Transverse colon (tissue), 4 donors: Measurements from ENCODE around the gene HSPA2. TPM values are rescaled to one million over a fixed set of nuclear protein-coding genes. Genes with fewer than 3 reads are reported as not detected.

Experiments used
- DNase-seq: peaks from one replicate; pipeline ENCODE4 v3.0.0-alpha.2; 2019
- H3K27ac ChIP-seq, 4 donors: fragments of 200-600 bp; sonication (generic); 2 replicates each; pipeline ENCODE4 v1.5.1; 2016 to 2018; ENCODE audit warnings: inconsistent platforms in 4 of 4
- H3K27me3 ChIP-seq: fragments of 200-600 bp; sonication (generic); 2 replicates; pipeline ENCODE4 v1.5.1; 2017; ENCODE audit warnings: inconsistent platforms
- H3K36me3 ChIP-seq, 4 donors: fragments of 200-600 bp; sonication (generic); 2 replicates each; pipeline ENCODE4 v1.5.1; 2017 to 2019; ENCODE audit warnings: inconsistent platforms in 4 of 4
- H3K4me1 ChIP-seq, 4 donors: fragments of 200-600 bp; sonication (generic); 2 replicates each; pipeline ENCODE4 v1.5.1; 2017 to 2020; ENCODE audit warnings: inconsistent platforms in 4 of 4
- H3K4me3 ChIP-seq, 4 donors: fragments of 200-600 bp; sonication (generic); 1 replicate in 1 of 4; 2 replicates in 3 of 4; pipeline versions ENCODE4 v1.5.1 to v1.6.1; 2017 to 2019; ENCODE audit warnings: inconsistent platforms in 4 of 4
- H3K9me3 ChIP-seq, 2 donors: fragments of 200-600 bp; sonication (generic); 2 replicates each; pipeline ENCODE4 v1.5.1; 2017 to 2019; ENCODE audit warnings: inconsistent platforms in 2 of 2
- CTCF ChIP-seq, 5 experiments: fragments of 200-600 bp in 3 of 5; fragments of 450-650 bp in 2 of 5; sonication (generic) in 3 of 5; IDR thresholded peaks; 1 replicate in 2 of 5; 2 replicates in 3 of 5; pipeline ENCODE4 v1.5.1; 2016 to 2017; ENCODE audit warnings: antibody characterized with exemption in 5 of 5, inconsistent platforms in 3 of 5, mild to moderate bottlenecking in 2 of 5, moderate library complexity in 1 of 5
- EP300 ChIP-seq: sonication (generic); formaldehyde crosslinking; IDR thresholded peaks from one replicate; pipeline ENCODE4 v1.6.1; 2017; ENCODE audit warnings: antibody characterized with exemption, low read depth
- POLR2A ChIP-seq: fragments of 450-650 bp; IDR thresholded peaks from one replicate; pipeline ENCODE4 v1.6.1; 2016; ENCODE audit warnings: antibody characterized with exemption, mild to moderate bottlenecking, moderate library complexity
- POLR2AphosphoS5 ChIP-seq, 3 donors: sonication (generic); formaldehyde crosslinking; IDR thresholded peaks; one replicate each; pipeline ENCODE4 v1.6.1; 2016; ENCODE audit warnings: antibody characterized with exemption in 3 of 3
- WGBS, 2 donors: methylation state at CpG; one replicate each; pipeline ENCODE4 v1.1.5; 2018; ENCODE audit warnings: low coverage in 1 of 2; 5-methylcytosine and 5-hydroxymethylcytosine counted together
- in situ Hi-C, 4 donors: fragments of 200-750 bp; cut with MboI; loops; one replicate each; pipeline versions ENCODE4 v1.15.0 to v1.15.1; 2017; ENCODE audit warnings: low sequenced_read_pairs in 3 of 4, low pct_ligation_motif_present in 1 of 4, low pct_unique_long_range_greater_than_20kb in 1 of 4
- intact Hi-C: fragments of 100-400 bp; cut with DNase I; formaldehyde crosslinking; loops from one replicate; pipeline ENCODE4 v1.15.1; 2023; ENCODE audit warnings: low total_unique reads
- total RNA-seq, 4 donors: library from RNA; depleted of rRNA; stranded (reverse); fragments of >200 nt; gene quantifications; one replicate each; pipeline ENCODE4 v1.1.0, GENCODE V29; 2016

Gene HSPA2
- total RNA-seq, 4 donors from 2014 or later = 28.1 to 61.5 (median 42.1) TPM

- no peak for TF ChIP-seq POLR2AphosphoS5 (IDR thresholded peaks at IDR 0.05)
- no peak for TF ChIP-seq EP300
- TF ChIP-seq CTCF (IDR thresholded peaks at IDR 0.05) = no peak
- no peak for TF ChIP-seq POLR2A
- intact Hi-C loops = no loop called here
These were observed 17.8 kb upstream of the HSPA2 start for GRCh38 chr14:64522591-64523355.

GRCh38 chr14:64525354-64525753 lies 15.2 kb upstream of the HSPA2 start:
- Histone ChIP-seq H3K4me1 (peaks cover 0 to 3% (median 0%) of the 10 kb centered on the region in 4 donors), H3K27ac (no peak overlapping the region), H3K4me3 (no peak overlapping the region), H3K36me3 (peaks cover 0 to 22% (median 9%) of the 10 kb centered on the region in 4 donors), H3K9me3 (no peaks in the 10 kb centered on the region), H3K27me3 (no peaks in the 10 kb centered on the region)
- 92 to 97% methylated on average over 2 of the region's 2 CpGs for WGBS, 2 donors
- TF ChIP-seq POLR2A (no peak), CTCF (IDR thresholded peaks at IDR 0.05) (no peak), EP300 (no peak), POLR2AphosphoS5 (IDR thresholded peaks at IDR 0.05) (no peak)
- intact Hi-C loops (no loop called here), in situ Hi-C loops (loop anchor here in 2 of 4 donors (25.0 kb wide), 2 partner anchors 112 to 237 kb away; no protein-coding TSS in a partner anchor)
- no peak for DNase-seq

More at GRCh38 chr14:64522591-64523355, 17.8 kb upstream of the HSPA2 start:
- Histone ChIP-seq H3K4me1 (peaks cover 0 to 10% (median 0%) of the 10 kb centered on the region in 4 donors), H3K27me3 (no peaks in the 10 kb centered on the region), H3K4me3 (no peak overlapping the region), H3K36me3 (peaks cover 0 to 22% (median 9%) of the 10 kb centered on the region in 4 donors), H3K27ac (no peak overlapping the region), H3K9me3 (no peaks in the 10 kb centered on the region)
- DNase-seq = no peak
- in situ Hi-C loops = no loop called here
- 80 to 81% methylated on average over 9 of the region's 9 CpGs for WGBS, 2 donors

DNA sequence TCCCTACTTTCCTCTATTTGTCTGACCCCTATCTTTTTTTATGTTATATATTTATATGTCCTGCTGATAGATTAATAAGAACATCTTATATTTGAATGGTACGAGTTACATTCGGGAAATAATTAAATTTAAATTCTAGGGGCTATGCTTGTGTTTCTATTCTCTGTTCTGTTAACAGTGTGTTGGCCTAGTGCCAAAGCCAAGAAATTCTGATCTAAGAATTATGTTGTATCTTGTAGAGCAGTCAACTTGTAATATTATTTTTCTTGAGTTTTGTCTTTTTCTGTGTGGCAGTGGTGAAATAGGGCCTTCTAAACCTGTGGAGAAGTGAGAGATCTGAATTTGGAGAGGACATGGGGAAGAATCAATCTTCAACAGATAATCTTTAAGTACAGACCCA lies 9.0 kb upstream of the HSPA2 start:
- in situ Hi-C loops = loop anchor here in 2 of 4 donors (25.0 kb wide), 2 partner anchors 106 to 231 kb away; no protein-coding TSS in a partner anchor
- no peak overlapping the region for H3K4me3 ChIP-seq

DNA sequence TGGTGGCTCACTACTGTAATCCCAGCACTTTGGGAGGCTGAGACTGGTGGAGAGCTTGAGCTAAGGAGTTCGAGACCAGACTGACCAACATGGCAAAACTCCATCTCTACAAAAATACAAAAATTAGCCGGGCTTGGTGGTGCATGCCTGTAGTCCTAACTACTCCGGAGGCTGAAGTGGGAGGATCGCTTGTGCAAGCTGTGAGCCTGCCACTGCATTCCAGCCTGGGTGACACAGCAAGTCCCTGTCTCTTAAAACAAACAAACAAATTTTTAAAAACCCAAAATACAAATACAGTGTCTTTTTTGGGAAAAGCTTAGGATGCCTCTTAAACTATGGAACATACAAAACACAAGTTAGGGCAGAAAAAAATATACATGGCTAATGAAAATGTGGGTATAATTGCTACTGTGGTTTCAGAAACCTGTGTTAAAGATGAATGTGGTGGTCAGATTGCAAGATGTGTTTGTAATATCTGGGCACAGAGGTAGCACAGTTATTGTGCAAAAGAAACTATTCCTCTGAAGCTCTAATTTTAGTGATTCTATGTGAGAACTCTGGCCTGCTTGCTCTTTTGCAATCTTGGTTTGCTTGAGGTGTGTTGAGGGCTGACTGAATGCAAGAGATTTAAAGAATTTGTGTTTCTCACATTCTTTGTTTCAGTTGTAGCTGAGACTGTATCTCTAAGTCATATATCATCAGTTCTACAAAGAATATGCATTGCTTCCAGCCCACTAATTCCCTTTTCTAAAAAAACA lies 3.9 kb upstream of the HSPA2 start:
- WGBS, 2 donors = 84 to 88% methylated on average over 4 of the region's 4 CpGs
- DNase-seq = no peak
- Histone ChIP-seq H3K9me3 (no peaks in the 10 kb centered on the region), H3K27me3 (peaks cover 8% of the 10 kb centered on the region), H3K36me3 (no peaks in the 10 kb centered on the region), H3K4me1 (peaks cover 0 to 13% (median 7%) of the 10 kb centered on the region in 4 donors), H3K27ac (no peak overlapping the region), H3K4me3 (no peak overlapping the region)
- in situ Hi-C loops (loop anchor here in 2 of 4 donors (25.0 kb wide), 2 partner anchors 101 to 226 kb away; no protein-coding TSS in a partner anchor), intact Hi-C loops (no loop called here)
- no peak for TF ChIP-seq CTCF (IDR thresholded peaks at IDR 0.05)
- TF ChIP-seq POLR2A = no peak
- no peak for TF ChIP-seq POLR2AphosphoS5 (IDR thresholded peaks at IDR 0.05)
- TF ChIP-seq EP300 = no peak

More for the DNA sequence above, 9.0 kb upstream of the HSPA2 start:
- Histone ChIP-seq H3K27me3 (no peaks in the 10 kb centered on the region), H3K9me3 (no peaks in the 10 kb centered on the region), H3K4me1 (no peaks in the 10 kb centered on the region), H3K36me3 (no peaks in the 10 kb centered on the region), H3K27ac (no peak overlapping the region)
- intact Hi-C loops = no loop called here
- 81 to 86% methylated on average over 2 of the region's 2 CpGs for WGBS, 2 donors
- no peak for TF ChIP-seq POLR2A
- no peak for DNase-seq
